Coronary artery (tissue), 2 donors: ENCODE measurements around the gene RTL5.

ENCODE experiments used
- DNase-seq: peaks from one replicate; pipeline ENCODE4 v3.0.0-alpha.2; 2017; ENCODE audit warnings: low spot score
- H3K27ac ChIP-seq, 2 donors: fragments of 200-600 bp; sonication (generic); one replicate each; pipeline ENCODE4 v1.5.1; 2016 to 2019
- H3K4me3 ChIP-seq: fragments of 200-600 bp; sonication (generic); 2 replicates; pipeline ENCODE4 v1.5.1; 2016; ENCODE audit warnings: mild to moderate bottlenecking, moderate library complexity
- CTCF ChIP-seq: fragments of 200-600 bp; sonication (generic); IDR thresholded peaks from one replicate; pipeline ENCODE4 v1.5.1; 2019; ENCODE audit warnings: antibody characterized with exemption

RTL5 gene

DNA sequence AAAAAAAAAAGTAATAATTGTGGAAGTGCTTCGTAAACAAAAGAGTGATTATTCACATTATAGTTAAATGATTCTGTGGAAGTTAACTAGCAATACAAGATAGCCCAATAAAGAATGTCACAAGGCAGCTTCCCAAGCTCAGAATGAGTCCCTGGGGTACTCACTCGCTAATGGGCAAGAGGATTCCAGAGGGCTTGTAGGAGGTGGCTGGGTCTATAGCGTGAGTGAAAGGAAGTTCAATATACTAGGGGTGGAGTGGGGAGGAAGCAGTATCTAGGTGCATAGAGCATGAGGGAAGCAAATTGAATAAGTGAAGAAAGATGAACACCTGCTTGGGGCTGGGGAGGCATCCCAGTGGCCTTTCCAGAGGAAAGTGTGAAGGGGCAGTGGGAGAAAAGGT lies 42.5 kb downstream of the RTL5 start:
- Histone ChIP-seq H3K27ac (no peak overlapping the region), H3K4me3 (no peak overlapping the region)
- no peak for TF ChIP-seq CTCF
- DNase-seq = no peak

DNA sequence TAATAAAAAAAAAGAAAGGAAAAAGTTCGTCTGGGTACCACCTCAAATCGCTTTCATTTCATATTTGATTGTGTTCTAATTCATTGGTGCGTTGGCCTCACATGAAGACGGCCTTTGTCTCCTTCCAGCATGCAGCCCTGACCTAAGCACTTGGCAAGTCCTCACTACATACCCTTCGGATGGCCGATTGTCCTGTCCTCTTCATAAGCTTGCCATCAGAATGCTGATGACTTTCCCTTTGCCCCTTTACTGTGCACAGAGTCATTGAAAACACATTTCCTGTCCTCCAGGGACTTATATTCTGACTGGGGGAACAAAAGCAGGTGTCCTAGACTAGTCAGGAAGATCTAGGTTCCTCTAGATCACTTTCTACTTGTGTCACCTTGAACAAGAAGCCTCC lies 43.0 kb downstream of the RTL5 start:
- Histone ChIP-seq H3K27ac (no peak overlapping the region), H3K4me3 (no peak overlapping the region)
- no peak for TF ChIP-seq CTCF
- no peak for DNase-seq

GRCh38 chrX:72086995-72087394 lies 44.7 kb downstream of the RTL5 start:
- H3K27ac ChIP-seq = no peak overlapping the region
- no peak overlapping the region for H3K4me3 ChIP-seq
- DNase-seq = no peak
- TF ChIP-seq CTCF = no peak

GRCh38 chrX:72084114-72084513 lies 47.6 kb downstream of the RTL5 start:
- DNase-seq = no peak
- Histone ChIP-seq H3K27ac (no peak overlapping the region), H3K4me3 (no peak overlapping the region)
- no peak for TF ChIP-seq CTCF

DNA sequence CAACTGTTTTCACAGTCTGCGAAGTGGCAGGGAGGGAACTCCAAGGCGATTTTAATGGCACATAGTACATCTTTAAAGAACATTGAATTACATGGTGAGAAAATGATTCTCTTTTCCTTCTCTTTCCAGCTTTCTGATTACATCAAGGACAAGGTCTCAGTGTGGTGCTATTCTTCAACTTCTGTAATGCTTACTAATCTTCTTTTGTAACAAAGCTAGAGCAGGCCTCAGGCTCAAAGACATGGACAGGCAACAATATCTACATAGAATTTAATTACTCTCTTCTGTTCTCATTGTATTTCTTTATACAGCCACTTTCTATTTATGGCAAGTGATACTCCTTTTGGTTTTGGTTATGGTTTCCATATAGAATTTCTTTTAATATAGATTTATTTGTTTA lies 48.4 kb downstream of the RTL5 start:
- no peak for DNase-seq
- no peak for TF ChIP-seq CTCF

DNA sequence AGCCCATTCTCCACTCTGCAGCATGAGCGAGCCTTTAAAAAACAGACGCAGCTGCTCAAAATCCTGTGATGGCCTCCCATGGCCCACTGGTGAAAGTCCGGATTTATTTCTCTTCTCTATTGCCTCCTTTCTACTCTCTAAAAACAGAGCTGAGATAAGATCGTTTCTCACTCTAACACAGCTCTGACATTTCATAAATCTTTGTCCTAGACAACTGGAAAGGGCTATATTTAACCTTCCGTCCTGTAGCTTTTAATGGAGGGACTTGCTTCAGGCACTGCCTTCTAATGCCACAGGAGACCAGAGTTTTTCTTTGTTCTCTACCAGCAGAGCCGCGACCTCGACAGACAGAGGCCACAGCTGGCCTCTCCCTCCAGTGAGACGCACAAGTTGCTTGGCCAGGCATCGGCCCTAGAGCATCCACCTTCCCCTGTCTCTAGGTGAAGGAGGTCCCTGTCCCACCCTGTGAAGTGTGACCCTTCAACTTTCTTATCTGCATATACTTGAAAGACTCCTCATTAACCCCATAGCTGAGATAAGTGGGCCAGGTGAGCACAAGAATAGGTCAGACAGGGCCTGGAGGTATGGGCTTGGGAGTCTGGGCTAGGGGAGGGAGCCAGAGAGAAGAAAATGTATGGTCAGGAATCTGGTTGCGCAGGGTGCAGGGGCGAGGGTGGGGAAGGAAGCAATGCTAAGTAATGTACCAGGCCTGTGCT lies 50.0 kb downstream of the RTL5 start:
- no peak overlapping the region for H3K27ac ChIP-seq

More for the DNA sequence above, 48.4 kb downstream of the RTL5 start:
- H3K4me3 ChIP-seq = no peak overlapping the region
- H3K27ac ChIP-seq = no peak overlapping the region

More for the DNA sequence above, 50.0 kb downstream of the RTL5 start:
- TF ChIP-seq CTCF = no peak
- no peak overlapping the region for H3K4me3 ChIP-seq
- no peak for DNase-seq
